Right lobe of liver (tissue), 4 donors: ENCODE results near the gene KATNIP.

Experiments
- POLR2A ChIP-seq: fragments of 450-650 bp; IDR thresholded peaks from one replicate; pipeline ENCODE4 v1.6.1; 2017; ENCODE audit warnings: antibody characterized with exemption, mild to moderate bottlenecking
- TF ChIP-seq, protein P1 (sequence below), 4 donors: fragments of 200-600 bp in 3 of 4; fragments of 450-650 bp in 1 of 4; IDR thresholded peaks; one replicate each; pipeline versions ENCODE4 v1.5.1 to v1.8.0; 2016 to 2022; ENCODE audit warnings: antibody characterized with exemption in 4 of 4, mild to moderate bottlenecking in 2 of 4
- donor health status: DM: no; HTN: no; CAD: no.
- donor health status: DM: no; HTN: no; CAD: no.
- donor health status: DM: no; HTN: yes; CAD: no.

DNA sequence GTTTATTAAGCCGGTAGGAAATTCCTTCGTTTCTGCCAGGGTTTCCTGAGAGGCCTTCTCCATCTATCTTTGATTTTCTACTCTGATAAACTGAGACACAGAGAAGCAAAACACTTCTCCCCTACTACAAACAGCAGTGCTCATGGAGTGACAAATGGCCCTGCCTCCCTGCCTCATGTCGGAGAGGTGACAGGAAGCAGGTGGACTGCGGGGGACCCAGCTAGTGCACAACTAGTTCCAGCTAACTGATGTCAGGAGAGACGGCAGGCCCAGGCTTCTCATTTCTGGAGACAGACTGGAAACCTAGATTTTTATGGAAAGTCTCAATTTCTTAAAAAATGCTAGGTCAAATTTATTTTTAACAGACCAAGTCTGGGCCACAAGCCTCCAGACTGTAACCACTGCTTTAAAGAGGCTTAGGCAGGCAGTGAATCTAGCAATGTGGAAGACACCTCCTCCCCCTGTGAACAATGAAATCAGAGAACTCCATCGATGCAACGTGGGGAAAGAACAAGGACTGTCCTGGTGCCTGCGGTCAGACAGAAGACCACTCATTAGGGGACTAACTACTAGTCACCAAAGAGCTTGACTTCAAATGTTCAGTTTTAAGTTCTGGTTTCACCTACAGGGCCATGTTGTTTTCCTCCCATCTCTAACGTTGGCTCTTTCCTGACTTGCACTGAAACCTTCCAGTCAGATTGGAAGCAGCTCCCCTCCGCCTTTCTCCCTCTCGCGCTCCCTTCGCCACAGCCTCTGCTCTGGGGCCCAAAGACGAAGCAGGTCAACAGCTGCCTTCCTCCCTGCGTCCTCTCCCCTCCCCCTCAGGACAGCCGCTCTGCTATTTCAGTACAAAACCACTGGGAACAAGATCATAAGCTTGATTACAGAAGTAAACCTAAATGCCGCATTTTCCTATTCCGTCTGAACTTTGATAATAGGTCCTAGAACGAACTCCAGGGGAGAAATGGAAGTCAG, 17.8 kb upstream of the KATNIP start:
- TF ChIP-seq, protein P1, sequence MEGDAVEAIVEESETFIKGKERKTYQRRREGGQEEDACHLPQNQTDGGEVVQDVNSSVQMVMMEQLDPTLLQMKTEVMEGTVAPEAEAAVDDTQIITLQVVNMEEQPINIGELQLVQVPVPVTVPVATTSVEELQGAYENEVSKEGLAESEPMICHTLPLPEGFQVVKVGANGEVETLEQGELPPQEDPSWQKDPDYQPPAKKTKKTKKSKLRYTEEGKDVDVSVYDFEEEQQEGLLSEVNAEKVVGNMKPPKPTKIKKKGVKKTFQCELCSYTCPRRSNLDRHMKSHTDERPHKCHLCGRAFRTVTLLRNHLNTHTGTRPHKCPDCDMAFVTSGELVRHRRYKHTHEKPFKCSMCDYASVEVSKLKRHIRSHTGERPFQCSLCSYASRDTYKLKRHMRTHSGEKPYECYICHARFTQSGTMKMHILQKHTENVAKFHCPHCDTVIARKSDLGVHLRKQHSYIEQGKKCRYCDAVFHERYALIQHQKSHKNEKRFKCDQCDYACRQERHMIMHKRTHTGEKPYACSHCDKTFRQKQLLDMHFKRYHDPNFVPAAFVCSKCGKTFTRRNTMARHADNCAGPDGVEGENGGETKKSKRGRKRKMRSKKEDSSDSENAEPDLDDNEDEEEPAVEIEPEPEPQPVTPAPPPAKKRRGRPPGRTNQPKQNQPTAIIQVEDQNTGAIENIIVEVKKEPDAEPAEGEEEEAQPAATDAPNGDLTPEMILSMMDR (IDR thresholded peaks at IDR 0.05), result no peak
- no peak for TF ChIP-seq POLR2A
